GM23248 (cell line): ENCODE measurements around the gene ARHGAP5. TPM values are rescaled to one million over a fixed set of nuclear protein-coding genes. Genes with fewer than 3 reads are reported as not detected.
"Not testable (repeated sequence)": the region's sequence is repeated elsewhere in the genome, so short reads cannot be mapped to it uniquely, and the experiment has no call there.

Source experiments
- DNase-seq: peaks from one replicate; pipeline ENCODE4 v3.0.0-alpha.2; 2015
- H2AFZ ChIP-seq: fragments of 200-600 bp; sonication (generic); 2 replicates; pipeline ENCODE4 v1.6.1; 2016; ENCODE audit warnings: antibody characterized with exemption
- H3F3A ChIP-seq: fragments of 200-600 bp; sonication (generic); 2 replicates; pipeline ENCODE4 v1.6.1; 2016; ENCODE audit warnings: mild to moderate bottlenecking, antibody characterized with exemption, mixed run types; ENCODE audit not compliant: insufficient read depth
- H3K27ac ChIP-seq: fragments of 200-600 bp; sonication (generic); 2 replicates; pipeline ENCODE4 v1.5.1; 2016; ENCODE audit warnings: mild to moderate bottlenecking
- H3K27me3 ChIP-seq: fragments of 200-600 bp; sonication (generic); replicated peaks from 2 replicates; pipeline ENCODE4 v1.6.1; 2016; ENCODE audit warnings: mild to moderate bottlenecking; ENCODE audit not compliant: insufficient read depth
- H3K36me3 ChIP-seq: fragments of 200-600 bp; sonication (generic); 2 replicates; pipeline ENCODE4 v1.6.1; 2016; ENCODE audit warnings: low read depth, mild to moderate bottlenecking
- H3K4me1 ChIP-seq: fragments of 200-600 bp; sonication (generic); 2 replicates; pipeline ENCODE4 v1.6.1; 2016; ENCODE audit warnings: mild to moderate bottlenecking; ENCODE audit not compliant: insufficient read depth
- H3K4me2 ChIP-seq: fragments of 200-600 bp; sonication (generic); one replicate; pipeline ENCODE4 v1.6.1; 2016; ENCODE audit warnings: mild to moderate bottlenecking; ENCODE audit not compliant: unreplicated experiment
- H3K4me3 ChIP-seq: fragments of 200-600 bp; sonication (generic); 2 replicates; pipeline ENCODE4 v1.5.1; 2016; ENCODE audit warnings: mild to moderate bottlenecking
- H3K79me2 ChIP-seq: fragments of 200-600 bp; sonication (generic); 2 replicates; pipeline ENCODE4 v1.6.1; 2016; ENCODE audit warnings: mild to moderate bottlenecking; ENCODE audit not compliant: insufficient read depth
- H3K9ac ChIP-seq: fragments of 200-600 bp; sonication (generic); 2 replicates; pipeline ENCODE4 v1.6.1; 2016; ENCODE audit warnings: mild to moderate bottlenecking
- H3K9me2 ChIP-seq: fragments of 200-600 bp; sonication (generic); 2 replicates; pipeline ENCODE4 v1.6.1; 2016; ENCODE audit warnings: mixed run types, mild to moderate bottlenecking, moderate library complexity; ENCODE audit not compliant: insufficient read depth
- H3K9me3 ChIP-seq: fragments of 200-600 bp; sonication (generic); one replicate; pipeline ENCODE4 v1.6.1; 2017; ENCODE audit warnings: low read depth
- H4K20me1 ChIP-seq: fragments of 200-600 bp; sonication (generic); 2 replicates; pipeline ENCODE4 v1.6.0; 2016; ENCODE audit not compliant: insufficient read depth
- EZH2 ChIP-seq: fragments of 200-600 bp; sonication (generic); IDR thresholded peaks from 2 replicates; pipeline ENCODE4 v1.6.1; 2018; ENCODE audit warnings: antibody characterized with exemption, mild to moderate bottlenecking; ENCODE audit not compliant: insufficient read depth, poor library complexity, severe bottlenecking
- EZH2phosphoT487 ChIP-seq: fragments of 200-600 bp; sonication (generic); IDR thresholded peaks from 2 replicates; pipeline ENCODE4 v1.6.1; 2018; ENCODE audit warnings: antibody characterized with exemption, moderate library complexity, mild to moderate bottlenecking, low read depth; ENCODE audit not compliant: insufficient read depth
- WGBS, 2 experiments: methylation state at CpG; one replicate each; pipeline ENCODE4 v1.1.6; 2015 to 2017; ENCODE audit warnings: low lambda C conversion rate in 2 of 2, low coverage in 1 of 2; ENCODE audit errors: missing lambda C conversion rate in 2 of 2; 5-methylcytosine and 5-hydroxymethylcytosine counted together
- in situ Hi-C: fragments of 300-500 bp; cut with MboI; formaldehyde crosslinking; loops from 2 replicates; pipeline ENCODE4 v1.15.0; 2020
- polyA plus RNA-seq: library from polyadenylated mRNA; unstranded; fragments of >200 nt; fragmentation: Nextera tagmentation; extraction: Ambion mirVana; gene quantifications from 2 replicates; pipeline ENCODE4 v1.2.1, GENCODE V29; 2016
- total RNA-seq: library from RNA; depleted of rRNA; stranded (reverse); fragments of >200 nt; shearing (Covaris generic); gene quantifications from 2 replicates; pipeline ENCODE4 v1.2.3, GENCODE V29; 2014

The ARHGAP5 gene
- total and polyA plus RNA-seq, 2 experiments from 2014 or later = 34.6 to 80.1 TPM

GRCh38 chr14:32121948-32122347 lies 44.8 kb downstream of the ARHGAP5 start:
- WGBS, 2 experiments = 5 to 7% methylated on average over 1 of the region's 1 CpG
- peaks cover 32% of the 10 kb centered on the region; the same call in 1 of the 2 replicates for H4K20me1 ChIP-seq
- H3K9me3 ChIP-seq = no peaks in the 10 kb centered on the region
- peak; percentile 29 for DNase-seq
- H2AFZ ChIP-seq = no peak overlapping the region
- TF ChIP-seq EZH2 (no peak), EZH2phosphoT487 (no peak)
- H3K4me2 ChIP-seq = no peak overlapping the region
- no peak overlapping the region for H3K9ac ChIP-seq
- H3K4me3 ChIP-seq = no peak overlapping the region
- H3K36me3 ChIP-seq = peaks cover 33% of the 10 kb centered on the region
- no peaks in the 10 kb centered on the region for H3K27me3 ChIP-seq
- peaks cover 98% of the 10 kb centered on the region for H3K79me2 ChIP-seq
- 0 out of 2 replicates have a peak, but pooled peaks cover 8% of the 10 kb centered on the region for H3F3A ChIP-seq
- no peak overlapping the region for H3K27ac ChIP-seq
- in situ Hi-C loops = no loop called here
- no peaks in the 10 kb centered on the region for H3K9me2 ChIP-seq
- peaks cover 12% of the 10 kb centered on the region; the same call in 1 of the 2 replicates for H3K4me1 ChIP-seq

GRCh38 chr14:32126899-32127730 lies 50.0 kb downstream of the ARHGAP5 start:
- H3K79me2 ChIP-seq = peaks cover 94% of the 10 kb centered on the region
- H3K27me3 ChIP-seq, H3K9me3 ChIP-seq, H3K4me2 ChIP-seq, H3K9ac ChIP-seq, H2AFZ ChIP-seq, in situ Hi-C loops, H3K4me3 ChIP-seq, DNase-seq, H3K27ac ChIP-seq, H3K9me2 ChIP-seq: not testable (repeated sequence)
- peaks cover 19% of the 10 kb centered on the region for H3K4me1 ChIP-seq
- 98 to 100% methylated on average over 3 to 11 of the region's 13 CpGs for WGBS, 2 experiments
- H4K20me1 ChIP-seq = peaks cover 39% of the 10 kb centered on the region; the same call in 1 of the 2 replicates
- peaks cover 15% of the 10 kb centered on the region; the same call in 1 of the 2 replicates for H3F3A ChIP-seq
- peaks cover 10% of the 10 kb centered on the region; the same call in 1 of the 2 replicates for H3K36me3 ChIP-seq

GRCh38 chr14:32127731-32128654 lies 50.9 kb downstream of the ARHGAP5 start:
- in situ Hi-C loops, H3K4me2 ChIP-seq, H3K9me3 ChIP-seq, H3K9me2 ChIP-seq, DNase-seq, H3K27ac ChIP-seq, H3K4me3 ChIP-seq, H3K27me3 ChIP-seq, H3K9ac ChIP-seq, H2AFZ ChIP-seq: not testable (repeated sequence)
- peaks cover 89% of the 10 kb centered on the region for H3K79me2 ChIP-seq
- peaks cover 15% of the 10 kb centered on the region; the same call in 1 of the 2 replicates for H3F3A ChIP-seq
- H3K4me1 ChIP-seq = peaks cover 13% of the 10 kb centered on the region
- H3K36me3 ChIP-seq = peaks cover 10% of the 10 kb centered on the region; the same call in 1 of the 2 replicates
- WGBS, 2 experiments = 95 to 98% methylated on average over 21 to 57 of the region's 57 CpGs
- peaks cover 32% of the 10 kb centered on the region; the same call in 1 of the 2 replicates for H4K20me1 ChIP-seq

GRCh38 chr14:32128703-32129102 lies 51.6 kb downstream of the ARHGAP5 start:
- DNase-seq = no peak
- peak overlapping the region; percentile 39; the same call in 1 of the 2 replicates for H3K27ac ChIP-seq
- H3K9me2 ChIP-seq = no peaks in the 10 kb centered on the region

More at GRCh38 chr14:32128703-32129102, 51.6 kb downstream of the ARHGAP5 start:
- TF ChIP-seq EZH2phosphoT487 = no peak
- TF ChIP-seq EZH2 = no peak
- Histone ChIP-seq H3K36me3 (peaks cover 10% of the 10 kb centered on the region; the same call in 1 of the 2 replicates), H3F3A (peaks cover 15% of the 10 kb centered on the region; the same call in 1 of the 2 replicates), H2AFZ (no peak overlapping the region), H3K4me2 (no peak overlapping the region), H3K79me2 (peaks cover 88% of the 10 kb centered on the region), H4K20me1 (peaks cover 26% of the 10 kb centered on the region; the same call in 1 of the 2 replicates), H3K27me3 (no peaks in the 10 kb centered on the region), H3K4me3 (no peak overlapping the region), H3K9me3 (no peaks in the 10 kb centered on the region), H3K4me1 (peaks cover 13% of the 10 kb centered on the region), H3K9ac (no peak overlapping the region)
- in situ Hi-C loops = no loop called here
- 94 to 100% methylated on average over 1 of the region's 1 CpG for WGBS, 2 experiments
